Measurements from ENCODE around the gene B9D1. TPM values are rescaled to one million over a fixed set of nuclear protein-coding genes. Genes with fewer than 3 reads are reported as not detected.

B9D1 gene
- total RNA-seq, 1 donor from 2014 or later: 9.9 TPM

- Histone ChIP-seq H3K4me1 (peaks cover 28% of the 10 kb centered on the region), H3K4me3 (peak overlapping the region; percentile 94), H3K27ac (no peak overlapping the region), H3K27me3 (no peaks in the 10 kb centered on the region), H3K36me3 (peaks cover 46% of the 10 kb centered on the region), H3K9me3 (no peaks in the 10 kb centered on the region)
- no peak for TF ChIP-seq CTCF (IDR thresholded peaks at IDR 0.05)
- ATAC-seq (no peak), DNase-seq (peak; percentile 6)
- intact Hi-C loops (cut with DNase I): no loop called here
Observed at GRCh38 chr17:19379361-19380065, 17.0 kb upstream of the B9D1 start.

DNA sequence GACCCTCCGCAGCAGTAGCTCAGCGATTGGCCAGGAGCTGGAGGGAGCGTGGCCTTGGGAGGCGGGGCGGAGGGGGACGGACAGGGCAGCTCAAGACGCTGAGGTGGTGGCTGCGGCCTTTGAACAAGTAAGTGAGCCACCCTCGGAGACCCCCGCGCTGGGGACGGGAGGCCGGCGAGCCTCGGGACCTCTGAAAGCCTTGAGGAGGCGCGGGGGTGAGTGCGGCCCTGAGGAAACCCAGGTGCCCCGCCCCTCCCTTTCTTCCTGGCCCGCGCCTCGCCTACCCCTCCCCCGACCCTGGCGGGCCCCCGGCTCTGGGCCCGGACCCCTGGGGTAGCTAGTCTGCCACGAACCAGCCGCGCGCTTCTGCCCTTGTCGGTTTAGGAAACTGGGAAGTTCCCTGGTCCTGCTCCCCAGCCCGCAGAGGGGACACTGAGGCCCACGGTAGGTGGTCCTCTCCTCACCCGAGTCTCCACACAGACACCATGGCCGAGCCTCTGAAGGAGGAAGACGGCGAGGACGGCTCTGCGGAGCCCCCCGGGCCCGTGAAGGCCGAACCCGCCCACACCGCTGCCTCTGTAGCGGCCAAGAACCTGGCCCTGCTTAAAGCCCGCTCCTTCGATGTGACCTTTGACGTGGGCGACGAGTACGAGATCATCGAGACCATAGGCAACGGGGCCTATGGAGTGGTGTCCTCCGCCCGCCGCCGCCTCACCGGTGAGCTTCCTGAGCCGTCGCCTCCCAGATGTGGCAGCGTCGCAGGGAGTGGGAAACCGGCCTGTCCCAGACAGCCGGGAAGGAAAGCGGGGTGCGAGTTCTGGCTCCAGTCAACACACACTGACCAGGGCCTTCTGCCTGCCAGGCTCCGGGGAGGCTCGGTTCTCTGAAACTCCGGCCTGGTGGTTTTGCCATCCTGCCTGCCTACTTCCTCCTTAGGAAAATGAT is 16.2 kb upstream of the B9D1 start, which contains the start of gene MAPK7:
TSS of gene MAPK7 (plus strand) at position 83 of the 945 bp plus-strand sequence. CDS start at position 486, 403 bp downstream.
- peaks cover 40% of the 10 kb centered on the region for H3K36me3 ChIP-seq
- H3K4me1 ChIP-seq: peaks cover 19% of the 10 kb centered on the region
- ATAC-seq (peak; percentile 2), DNase-seq (peak; percentile 69)
- H3K27me3 ChIP-seq: no peaks in the 10 kb centered on the region
- peak within 1 kb of the TSS; percentile 98 for H3K27ac ChIP-seq
- no peaks in the 10 kb centered on the region for H3K9me3 ChIP-seq
- peak within 1 kb of the TSS; percentile 94 for H3K4me3 ChIP-seq
- no peak for TF ChIP-seq CTCF (IDR thresholded peaks at IDR 0.05)
- intact Hi-C loops (cut with DNase I): no loop called here

DNA sequence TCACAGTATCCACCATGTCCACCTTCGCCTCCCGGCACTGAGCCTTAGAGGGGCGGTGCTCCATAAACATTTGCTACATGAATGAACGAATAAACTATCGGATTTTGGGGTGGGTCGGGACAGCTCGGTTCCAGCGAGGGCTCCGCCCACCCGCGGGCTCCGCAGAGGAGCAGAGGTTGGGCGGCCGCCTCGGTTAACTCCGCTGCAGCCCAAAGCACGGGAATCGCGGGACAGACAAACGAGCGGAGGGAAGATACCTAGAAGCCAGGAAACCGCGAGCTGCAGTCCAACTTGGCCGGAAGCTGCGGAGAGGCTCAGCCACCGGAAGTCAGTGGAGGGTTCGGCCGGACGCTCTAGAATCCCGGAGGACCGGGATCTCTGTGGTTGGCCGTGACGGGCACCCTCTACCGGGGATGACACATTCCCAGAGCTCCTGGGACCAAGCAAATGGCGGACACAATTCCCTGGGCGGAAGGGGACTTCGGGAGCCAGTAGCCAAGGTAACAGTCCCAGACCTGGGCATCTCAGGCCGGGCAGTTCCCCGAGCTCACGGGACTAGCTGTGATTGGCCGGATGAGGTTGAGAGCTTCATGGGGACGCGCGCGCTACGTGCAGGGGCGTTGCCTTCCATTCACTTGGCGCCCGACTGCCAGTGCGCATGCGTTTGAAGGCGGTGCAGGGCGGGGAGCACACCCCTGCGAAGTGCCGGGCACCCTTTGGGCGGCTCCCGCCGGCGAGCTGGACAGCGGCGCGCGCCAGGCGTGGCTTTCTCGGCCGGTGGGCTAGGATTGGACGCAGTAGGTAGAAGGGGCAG is 15.3 kb upstream of the B9D1 start:
- no peak for TF ChIP-seq CTCF (IDR thresholded peaks at IDR 0.05)
- H3K27me3 ChIP-seq: no peaks in the 10 kb centered on the region
- H3K4me1 ChIP-seq: peaks cover 18% of the 10 kb centered on the region
- H3K4me3 ChIP-seq: peak overlapping the region; percentile 94
- DNase-seq: peak; percentile 99
- no peaks in the 10 kb centered on the region for H3K9me3 ChIP-seq
- peak overlapping the region; percentile 98 for H3K27ac ChIP-seq
- H3K36me3 ChIP-seq: peaks cover 31% of the 10 kb centered on the region
- peak; percentile 96 for ATAC-seq
- intact Hi-C loops (cut with DNase I): no loop called here

GRCh38 chr17:19376811-19377210 is 14.3 kb upstream of the B9D1 start:
- DNase-seq (no peak), ATAC-seq (no peak)
- Histone ChIP-seq H3K9me3 (no peaks in the 10 kb centered on the region), H3K36me3 (peaks cover 24% of the 10 kb centered on the region), H3K27ac (peak overlapping the region; percentile 98), H3K27me3 (no peaks in the 10 kb centered on the region), H3K4me3 (peak overlapping the region; percentile 94), H3K4me1 (peaks cover 21% of the 10 kb centered on the region)
- no peak for TF ChIP-seq CTCF (IDR thresholded peaks at IDR 0.05)
- intact Hi-C loops (cut with DNase I): no loop called here

- TF ChIP-seq CTCF (IDR thresholded peaks at IDR 0.05): no peak
- H3K36me3 ChIP-seq: peaks cover 13% of the 10 kb centered on the region
- H3K27ac ChIP-seq: no peak overlapping the region
- H3K4me1 ChIP-seq: peaks cover 26% of the 10 kb centered on the region
- H3K27me3 ChIP-seq: no peaks in the 10 kb centered on the region
- no peak for ATAC-seq
- no peak for DNase-seq
- no peaks in the 10 kb centered on the region for H3K9me3 ChIP-seq
- no peak overlapping the region for H3K4me3 ChIP-seq
- intact Hi-C loops (cut with DNase I): no loop called here
Observed at GRCh38 chr17:19375732-19376131, 13.2 kb upstream of the B9D1 start.

Measured in upper lobe of right lung (tissue), 1 donor.